Measurements from ENCODE around the gene FKBP11.

FKBP11 gene

GRCh38 chr12:48925304-48926011 is at the start of gene FKBP11:
Gene FKBP11, minus strand, starts transcription at chr12:48925492. Its CDS starts 64 bp downstream, at chr12:48925428.
- Histone ChIP-seq H3K36me3 (ENCODE audit: insufficient read depth, low read length) (peaks cover 16% of the 10 kb centered on the region; the same call in 1 of the 2 replicates), H3K4me3 (peak within 1 kb of the TSS; percentile 88), H3K9ac (ENCODE audit: insufficient read length) (peak within 1 kb of the TSS; percentile 77), H3K9me3 (ENCODE audit: low read depth, low read length) (no peaks in the 10 kb centered on the region), H3K27ac (no peak within 1 kb of the TSS)
- TF ChIP-seq POLR2AphosphoS5 (IDR thresholded peaks at IDR 0.05; ENCODE audit: borderline replicate concordance, low read depth, low read length), result no peak; the same call in 1 of the 2 replicates
- TF ChIP-seq FOXP2 (optimal IDR thresholded peaks at IDR 0.05; ENCODE audit: control extremely low read depth, extremely low read length, insufficient read depth), result no peak
- no peak for TF ChIP-seq EZH2 (IDR thresholded peaks at IDR 0.05)
- no peak for DNase-seq (ENCODE audit: low read depth, low spot score)

DNA sequence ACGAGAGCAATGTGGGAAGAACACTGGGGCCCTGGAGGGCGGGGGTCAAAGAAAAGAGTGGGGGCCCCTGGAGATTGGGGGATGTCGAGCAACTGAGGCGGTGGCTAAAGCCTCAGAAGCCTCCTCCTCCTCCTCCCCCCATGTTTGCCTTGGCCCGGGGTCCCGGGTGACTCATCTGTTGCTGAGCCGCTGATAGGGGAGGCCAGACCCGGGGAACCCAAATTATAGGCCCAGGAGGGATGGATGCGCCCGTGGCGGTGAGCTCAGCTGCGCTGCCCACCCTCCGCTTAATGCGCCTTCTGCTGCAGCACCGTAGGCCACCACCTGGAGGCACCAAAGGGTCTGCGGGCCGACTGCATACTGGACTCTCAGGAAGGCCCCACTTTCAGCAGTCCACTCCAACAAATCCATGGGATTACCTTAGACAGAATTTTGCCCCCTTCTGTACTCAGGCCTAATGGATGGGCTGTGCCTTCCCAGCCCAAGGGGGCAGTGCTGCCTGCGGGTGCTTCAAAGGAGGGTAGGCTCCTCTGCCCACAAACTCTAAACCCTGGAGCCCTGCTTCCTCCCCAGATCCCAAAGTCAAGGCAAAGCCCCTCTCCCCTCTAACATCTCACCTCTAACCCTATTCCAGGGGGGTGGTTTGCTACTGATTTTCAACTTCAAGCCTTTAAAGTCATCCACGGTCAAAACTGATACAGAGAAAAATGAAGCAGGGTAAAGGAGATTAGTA is 48.8 kb upstream of the FKBP11 start:
- TF ChIP-seq POLR2AphosphoS5 (IDR thresholded peaks at IDR 0.05; ENCODE audit: borderline replicate concordance, low read depth, low read length), result no peak
- no peak for TF ChIP-seq EZH2 (IDR thresholded peaks at IDR 0.05)
- TF ChIP-seq FOXP2 (optimal IDR thresholded peaks at IDR 0.05; ENCODE audit: control extremely low read depth, extremely low read length, insufficient read depth), result no peak
- no peak overlapping the region for H3K9ac ChIP-seq (ENCODE audit: insufficient read length)
- H3K36me3 ChIP-seq (ENCODE audit: insufficient read depth, low read length), result no peaks in the 10 kb centered on the region
- H3K4me3 ChIP-seq, result no peak overlapping the region
- H3K27ac ChIP-seq, result no peak overlapping the region
- no peaks in the 10 kb centered on the region for H3K9me3 ChIP-seq (ENCODE audit: low read depth, low read length)
- DNase-seq (ENCODE audit: low read depth, low spot score), result no peak

GRCh38 chr12:48973531-48973930 is 48.2 kb upstream of the FKBP11 start:
- no peak for TF ChIP-seq EZH2 (IDR thresholded peaks at IDR 0.05)
- TF ChIP-seq FOXP2 (optimal IDR thresholded peaks at IDR 0.05; ENCODE audit: control extremely low read depth, extremely low read length, insufficient read depth), result no peak
- no peak for TF ChIP-seq POLR2AphosphoS5 (IDR thresholded peaks at IDR 0.05; ENCODE audit: borderline replicate concordance, low read depth, low read length)

GRCh38 chr12:48972952-48973483 is 47.7 kb upstream of the FKBP11 start:
- no peak for DNase-seq (ENCODE audit: low read depth, low spot score)
- Histone ChIP-seq H3K36me3 (ENCODE audit: insufficient read depth, low read length) (no peaks in the 10 kb centered on the region), H3K27ac (no peak overlapping the region), H3K4me3 (no peak overlapping the region), H3K9ac (ENCODE audit: insufficient read length) (no peak overlapping the region), H3K9me3 (ENCODE audit: low read depth, low read length) (no peaks in the 10 kb centered on the region)
- no peak for TF ChIP-seq POLR2AphosphoS5 (IDR thresholded peaks at IDR 0.05; ENCODE audit: borderline replicate concordance, low read depth, low read length)
- no peak for TF ChIP-seq EZH2 (IDR thresholded peaks at IDR 0.05)
- no peak for TF ChIP-seq FOXP2 (optimal IDR thresholded peaks at IDR 0.05; ENCODE audit: control extremely low read depth, extremely low read length, insufficient read depth)

More at GRCh38 chr12:48973531-48973930, 48.2 kb upstream of the FKBP11 start:
- H3K36me3 ChIP-seq (ENCODE audit: insufficient read depth, low read length), result no peaks in the 10 kb centered on the region
- no peak overlapping the region for H3K4me3 ChIP-seq
- H3K9ac ChIP-seq (ENCODE audit: insufficient read length), result no peak overlapping the region
- H3K9me3 ChIP-seq (ENCODE audit: low read depth, low read length), result no peaks in the 10 kb centered on the region
- no peak for DNase-seq (ENCODE audit: low read depth, low spot score)
- H3K27ac ChIP-seq, result no peak overlapping the region

DNA sequence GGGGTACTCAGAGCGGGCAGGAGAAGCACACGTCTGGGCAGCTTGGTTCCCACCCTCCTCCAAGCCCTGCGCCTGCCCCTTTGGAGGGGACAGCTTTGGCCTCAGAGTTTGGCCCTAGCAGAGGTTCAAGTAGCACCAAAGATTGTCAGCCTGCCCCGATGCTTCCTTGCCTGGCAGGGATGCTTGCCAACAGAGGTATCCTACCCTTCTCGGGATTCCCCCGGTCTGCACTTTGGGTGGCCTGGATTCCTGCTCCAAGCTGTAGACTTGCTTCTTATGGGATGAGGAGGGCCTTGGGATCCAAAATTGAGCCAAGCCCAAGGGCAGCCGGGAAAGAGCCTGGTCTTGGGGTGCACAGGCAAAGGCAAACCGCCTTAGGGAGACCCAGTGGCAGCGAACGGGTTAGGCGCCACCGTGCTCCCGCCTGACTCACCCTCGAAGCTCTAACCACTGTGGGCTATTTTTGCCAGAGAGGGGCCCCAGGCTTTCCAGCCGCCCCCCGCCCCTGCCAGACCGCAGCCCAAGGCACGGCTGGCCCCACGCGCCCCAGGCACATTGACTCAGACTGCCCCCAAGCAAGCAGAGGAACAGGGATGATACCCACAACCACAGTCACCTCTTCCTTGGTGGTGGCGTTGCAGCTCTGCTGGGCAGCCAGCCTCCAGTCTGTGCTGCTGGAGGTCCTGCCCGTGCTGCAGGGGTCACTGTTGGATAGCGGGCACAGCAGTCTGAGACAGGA is 47.1 kb upstream of the FKBP11 start:
- TF ChIP-seq FOXP2 (optimal IDR thresholded peaks at IDR 0.05; ENCODE audit: control extremely low read depth, extremely low read length, insufficient read depth), result no peak
- TF ChIP-seq POLR2AphosphoS5 (IDR thresholded peaks at IDR 0.05; ENCODE audit: borderline replicate concordance, low read depth, low read length), result no peak
- TF ChIP-seq EZH2 (IDR thresholded peaks at IDR 0.05), result no peak
- H3K36me3 ChIP-seq (ENCODE audit: insufficient read depth, low read length), result no peaks in the 10 kb centered on the region
- DNase-seq (ENCODE audit: low read depth, low spot score), result no peak
- H3K9me3 ChIP-seq (ENCODE audit: low read depth, low read length), result no peaks in the 10 kb centered on the region
- H3K9ac ChIP-seq (ENCODE audit: insufficient read length), result no peak overlapping the region
- H3K4me3 ChIP-seq, result peak overlapping the region; percentile 91
- H3K27ac ChIP-seq, result no peak overlapping the region

- no peak for TF ChIP-seq POLR2AphosphoS5 (IDR thresholded peaks at IDR 0.05; ENCODE audit: borderline replicate concordance, low read depth, low read length)
- TF ChIP-seq FOXP2 (optimal IDR thresholded peaks at IDR 0.05; ENCODE audit: control extremely low read depth, extremely low read length, insufficient read depth), result no peak
- TF ChIP-seq EZH2 (IDR thresholded peaks at IDR 0.05), result no peak
- Histone ChIP-seq H3K36me3 (ENCODE audit: insufficient read depth, low read length) (no peaks in the 10 kb centered on the region), H3K9me3 (ENCODE audit: low read depth, low read length) (no peaks in the 10 kb centered on the region), H3K4me3 (peak overlapping the region; percentile 91), H3K27ac (no peak overlapping the region), H3K9ac (ENCODE audit: insufficient read length) (peak overlapping the region; percentile 73)
- DNase-seq (ENCODE audit: low read depth, low spot score), result no peak
Observed at GRCh38 chr12:48970702-48971334, 45.5 kb upstream of the FKBP11 start.

DNA sequence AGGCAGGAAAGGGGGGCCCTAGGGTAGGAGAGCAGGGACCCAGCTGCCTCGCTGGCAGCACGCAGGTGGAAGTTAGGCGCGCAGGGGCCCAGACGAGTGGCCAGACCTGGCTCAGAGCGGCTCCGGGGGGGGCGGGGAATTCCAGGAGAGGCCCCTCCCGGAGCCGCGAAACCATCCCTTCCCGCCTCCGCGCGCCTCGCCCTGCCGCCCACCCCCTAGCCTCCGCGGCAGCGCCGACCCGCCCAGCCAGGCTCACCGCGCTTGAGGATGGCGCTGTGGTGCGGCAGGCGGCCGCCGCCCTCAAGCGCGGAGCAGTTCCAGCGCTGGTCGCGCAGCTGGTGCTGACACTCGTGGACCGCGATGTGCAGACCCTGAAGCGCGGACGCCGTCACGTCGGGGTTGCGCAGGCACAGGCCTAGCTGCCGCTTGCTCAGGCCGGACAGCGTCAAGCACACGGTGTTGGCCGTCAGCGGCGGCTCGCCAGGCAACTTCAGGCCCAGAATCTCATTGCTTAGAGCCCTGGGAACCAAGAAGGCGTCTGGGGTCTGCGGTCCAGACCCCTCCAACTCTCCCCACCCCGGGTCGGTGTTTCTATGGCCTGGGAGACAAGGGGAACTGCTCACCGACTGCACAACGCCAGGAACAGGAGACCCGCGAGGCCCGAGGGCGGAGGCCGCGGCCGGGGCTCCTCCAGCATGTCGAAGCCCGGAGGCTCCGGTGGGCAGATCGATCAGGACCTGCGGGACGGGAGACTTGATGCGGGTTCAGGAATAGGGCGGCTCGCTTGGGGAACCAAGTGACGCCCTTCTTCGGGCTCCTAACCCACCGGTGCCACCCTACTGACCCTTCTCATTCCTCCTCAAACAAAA is 44.8 kb upstream of the FKBP11 start:
- Histone ChIP-seq H3K4me3 (peak overlapping the region; percentile 91), H3K27ac (no peak overlapping the region), H3K36me3 (ENCODE audit: insufficient read depth, low read length) (no peaks in the 10 kb centered on the region), H3K9me3 (ENCODE audit: low read depth, low read length) (no peaks in the 10 kb centered on the region), H3K9ac (ENCODE audit: insufficient read length) (no peak overlapping the region)
- TF ChIP-seq EZH2 (IDR thresholded peaks at IDR 0.05) (no peak), FOXP2 (optimal IDR thresholded peaks at IDR 0.05; ENCODE audit: control extremely low read depth, extremely low read length, insufficient read depth) (no peak), POLR2AphosphoS5 (IDR thresholded peaks at IDR 0.05; ENCODE audit: borderline replicate concordance, low read depth, low read length) (no peak)
- DNase-seq (ENCODE audit: low read depth, low spot score), result no peak
